ENCODE measurements around the gene FGF12. TPM values are rescaled to one million over a fixed set of nuclear protein-coding genes. Genes with fewer than 3 reads are reported as not detected.

The FGF12 gene
- total RNA-seq, 1 experiment from 2014 or later: 0.07 TPM

DNA sequence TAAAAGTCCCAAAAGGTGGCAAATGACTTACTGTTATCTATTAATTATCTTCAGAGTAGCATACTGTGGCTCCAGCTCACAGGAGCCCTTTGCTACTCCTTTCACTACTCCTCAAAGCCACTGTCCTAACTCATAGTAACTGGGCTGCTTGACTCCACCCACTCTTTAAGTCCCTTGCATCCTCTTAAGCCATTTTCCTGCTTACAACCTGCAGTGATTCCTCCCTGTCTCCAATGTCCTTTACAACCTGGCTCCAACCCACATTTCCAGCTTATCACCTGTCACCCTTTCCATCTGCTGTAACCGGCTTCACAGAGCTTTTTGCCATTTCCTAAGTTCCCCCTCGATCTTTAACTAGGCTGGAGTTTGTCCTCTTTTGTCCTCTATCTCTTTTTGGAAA lies 388.1 kb downstream of the FGF12 start:
- ChIA-PET CTCF (no interaction called here), RAD21 (ENCODE audit: low non-redundant PET in 1 of 2, low total read pairs in 2 of 2, uncharacterized antibody in 2 of 2, unreplicated experiment in 2 of 2) (no interaction called here), POLR2A (no interaction called here)
- no peaks in the 10 kb centered on the region for H3K9me2 ChIP-seq (ENCODE audit: insufficient read depth)
- no peaks in the 10 kb centered on the region for H4K20me1 ChIP-seq (ENCODE audit: insufficient read depth)
- ATAC-seq (no peak), DNase-seq (ENCODE audit: low read depth, low spot score) (no peak)
- TF ChIP-seq, protein P1, sequence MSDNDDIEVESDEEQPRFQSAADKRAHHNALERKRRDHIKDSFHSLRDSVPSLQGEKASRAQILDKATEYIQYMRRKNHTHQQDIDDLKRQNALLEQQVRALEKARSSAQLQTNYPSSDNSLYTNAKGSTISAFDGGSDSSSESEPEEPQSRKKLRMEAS (IDR thresholded peaks at IDR 0.05): no peak
- TF ChIP-seq ELF1 (IDR thresholded peaks at IDR 0.05; ENCODE audit: borderline replicate concordance, low read depth): no peak
- TF ChIP-seq, protein P2, sequence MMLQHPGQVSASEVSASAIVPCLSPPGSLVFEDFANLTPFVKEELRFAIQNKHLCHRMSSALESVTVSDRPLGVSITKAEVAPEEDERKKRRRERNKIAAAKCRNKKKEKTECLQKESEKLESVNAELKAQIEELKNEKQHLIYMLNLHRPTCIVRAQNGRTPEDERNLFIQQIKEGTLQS (IDR thresholded peaks at IDR 0.05): no peak
- no peak for TF ChIP-seq SRF (IDR thresholded peaks at IDR 0.05; ENCODE audit: low read depth)
- TF ChIP-seq EZH2phosphoT487 (IDR thresholded peaks at IDR 0.05; ENCODE audit: borderline replicate concordance): no peak
- TF ChIP-seq JUND (IDR thresholded peaks at IDR 0.05): no peak
- no peak for TF ChIP-seq CEBPB (IDR thresholded peaks at IDR 0.05; ENCODE audit: low read depth)
- no peak for TF ChIP-seq POLR2A (IDR thresholded peaks at IDR 0.05; ENCODE audit: borderline replicate concordance, extremely low read depth, insufficient read depth, insufficient read length)
- TF ChIP-seq RAD21 (IDR thresholded peaks at IDR 0.05; ENCODE audit: low read depth): no peak
- no TSS peak for BruUV-seq (replicated peaks)
- no peak overlapping the region for H3K4me2 ChIP-seq (ENCODE audit: low read length)
- no peak overlapping the region for H3K27ac ChIP-seq (ENCODE audit: low read depth, low read length)
- intact Hi-C loops (cut with micrococcal nuclease): no loop called here
- H3K36me3 ChIP-seq (ENCODE audit: control insufficient read depth in 1 of 2, insufficient read depth in 2 of 2, low read length in 2 of 2): no peaks in the 10 kb centered on the region
- no peaks in the 10 kb centered on the region for H3K9me3 ChIP-seq (ENCODE audit: control insufficient read depth in 1 of 2, insufficient read depth in 1 of 2, low read depth in 1 of 2, low read length in 2 of 2)
- no peak overlapping the region for H3K9ac ChIP-seq (ENCODE audit: low read length)
- no peak overlapping the region for H2AFZ ChIP-seq (ENCODE audit: low read depth, low read length, poor library complexity, severe bottlenecking)
- H3K4me3 ChIP-seq (replicated peaks in 1 of 2; ENCODE audit: low read depth in 1 of 2, low read length in 2 of 2): no peak overlapping the region
- peaks cover 23% of the 10 kb centered on the region; the same call in 1 of the 2 replicates for H3K27me3 ChIP-seq (ENCODE audit: insufficient read depth, low read length)
- no peaks in the 10 kb centered on the region for H3K4me1 ChIP-seq (ENCODE audit: control insufficient read depth in 1 of 2, insufficient read depth in 2 of 2, low read length in 2 of 2)
- H3K79me2 ChIP-seq (ENCODE audit: insufficient read depth, low read length): no peaks in the 10 kb centered on the region

DNA sequence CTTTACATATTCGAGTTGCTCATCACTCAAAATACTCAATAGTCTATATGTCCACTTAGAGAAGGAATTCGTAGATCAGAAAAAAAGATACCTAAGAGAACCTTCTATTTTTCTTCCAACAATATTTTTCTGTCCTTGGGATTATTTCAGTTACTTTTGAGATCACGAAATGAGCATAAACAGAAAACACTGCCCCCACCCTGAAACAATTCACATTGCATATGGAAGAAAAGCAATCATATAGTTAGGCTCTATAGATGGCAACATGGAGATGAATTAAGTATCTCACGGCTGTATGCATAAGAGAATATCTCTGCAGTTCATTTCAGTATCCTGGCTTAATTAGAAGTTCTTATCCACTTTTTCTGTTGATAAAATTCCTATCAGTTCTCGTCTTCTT lies 391.1 kb downstream of the FGF12 start:
- ChIA-PET RAD21 (ENCODE audit: low non-redundant PET in 1 of 2, low total read pairs in 2 of 2, uncharacterized antibody in 2 of 2, unreplicated experiment in 2 of 2) (no interaction called here), POLR2A (no interaction called here), CTCF (interaction anchor here (1.2 kb wide), 1 partner anchor 12 kb away, joined by 3 read pairs; no protein-coding TSS in a partner anchor)
- Histone ChIP-seq H4K20me1 (ENCODE audit: insufficient read depth) (no peaks in the 10 kb centered on the region), H3K9ac (ENCODE audit: low read length) (no peak overlapping the region), H3K79me2 (ENCODE audit: insufficient read depth, low read length) (no peaks in the 10 kb centered on the region), H3K4me3 (replicated peaks in 1 of 2; ENCODE audit: low read depth in 1 of 2, low read length in 2 of 2) (no peak overlapping the region), H3K9me3 (ENCODE audit: control insufficient read depth in 1 of 2, insufficient read depth in 1 of 2, low read depth in 1 of 2, low read length in 2 of 2) (no peaks in the 10 kb centered on the region), H3K4me2 (ENCODE audit: low read length) (no peak overlapping the region), H2AFZ (ENCODE audit: low read depth, low read length, poor library complexity, severe bottlenecking) (no peak overlapping the region), H3K27ac (ENCODE audit: low read depth, low read length) (no peak overlapping the region), H3K27me3 (ENCODE audit: insufficient read depth, low read length) (peaks cover 38% of the 10 kb centered on the region), H3K4me1 (ENCODE audit: control insufficient read depth in 1 of 2, insufficient read depth in 2 of 2, low read length in 2 of 2) (no peaks in the 10 kb centered on the region), H3K36me3 (ENCODE audit: control insufficient read depth in 1 of 2, insufficient read depth in 2 of 2, low read length in 2 of 2) (no peaks in the 10 kb centered on the region), H3K9me2 (ENCODE audit: insufficient read depth) (no peaks in the 10 kb centered on the region)
- no peak for DNase-seq (ENCODE audit: low read depth, low spot score)
- no peak for TF ChIP-seq SRF (IDR thresholded peaks at IDR 0.05; ENCODE audit: low read depth)
- TF ChIP-seq, protein P2 (IDR thresholded peaks at IDR 0.05): no peak
- no peak for TF ChIP-seq CEBPB (IDR thresholded peaks at IDR 0.05; ENCODE audit: low read depth)
- no peak for TF ChIP-seq SP1 (IDR thresholded peaks at IDR 0.05; ENCODE audit: low read depth)
- TF ChIP-seq EZH2 (IDR thresholded peaks at IDR 0.05): no peak
- TF ChIP-seq ZFX (IDR thresholded peaks at IDR 0.05): no peak
- no peak for TF ChIP-seq POLR2A (IDR thresholded peaks at IDR 0.05; ENCODE audit: borderline replicate concordance, extremely low read depth, insufficient read depth, insufficient read length)
- no peak for TF ChIP-seq ELF1 (IDR thresholded peaks at IDR 0.05; ENCODE audit: borderline replicate concordance, low read depth)
- 0 out of 2 replicates have a peak, but pooled peaks have one; percentile 10 for TF ChIP-seq RAD21 (IDR thresholded peaks at IDR 0.05; ENCODE audit: low read depth)
- TF ChIP-seq JUND (IDR thresholded peaks at IDR 0.05): no peak
- TF ChIP-seq CBX3 (IDR thresholded peaks at IDR 0.05; ENCODE audit: low read depth): no peak
- TF ChIP-seq, protein P3, sequence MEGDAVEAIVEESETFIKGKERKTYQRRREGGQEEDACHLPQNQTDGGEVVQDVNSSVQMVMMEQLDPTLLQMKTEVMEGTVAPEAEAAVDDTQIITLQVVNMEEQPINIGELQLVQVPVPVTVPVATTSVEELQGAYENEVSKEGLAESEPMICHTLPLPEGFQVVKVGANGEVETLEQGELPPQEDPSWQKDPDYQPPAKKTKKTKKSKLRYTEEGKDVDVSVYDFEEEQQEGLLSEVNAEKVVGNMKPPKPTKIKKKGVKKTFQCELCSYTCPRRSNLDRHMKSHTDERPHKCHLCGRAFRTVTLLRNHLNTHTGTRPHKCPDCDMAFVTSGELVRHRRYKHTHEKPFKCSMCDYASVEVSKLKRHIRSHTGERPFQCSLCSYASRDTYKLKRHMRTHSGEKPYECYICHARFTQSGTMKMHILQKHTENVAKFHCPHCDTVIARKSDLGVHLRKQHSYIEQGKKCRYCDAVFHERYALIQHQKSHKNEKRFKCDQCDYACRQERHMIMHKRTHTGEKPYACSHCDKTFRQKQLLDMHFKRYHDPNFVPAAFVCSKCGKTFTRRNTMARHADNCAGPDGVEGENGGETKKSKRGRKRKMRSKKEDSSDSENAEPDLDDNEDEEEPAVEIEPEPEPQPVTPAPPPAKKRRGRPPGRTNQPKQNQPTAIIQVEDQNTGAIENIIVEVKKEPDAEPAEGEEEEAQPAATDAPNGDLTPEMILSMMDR (IDR thresholded peaks at IDR 0.05 in 2 of 3, conservative IDR thresholded peaks at IDR 0.05 in 1 of 3; ENCODE audit: borderline replicate concordance in 1 of 3, insufficient read depth in 1 of 3, low read depth in 2 of 3, low read length in 2 of 3): peak; percentile 7 to 55 (median 48); a peak in 4 of 6 replicates
- peak; percentile 64 for ATAC-seq
- intact Hi-C loops (cut with micrococcal nuclease): no loop called here
- BruUV-seq (replicated peaks): no TSS peak
